ENCODE data around the gene CFAP97. TPM values are rescaled to one million over a fixed set of nuclear protein-coding genes. Genes with fewer than 3 reads are reported as not detected.

CFAP97 gene
- total RNA-seq, 1 donor from 2014 or later, result 33.7 TPM

Other genes with a start within 250 kb of the CFAP97 start
- gene HELT, start 185.5 kb downstream of the CFAP97 start, total RNA-seq, result not detected
- gene SLC25A4, start 60.7 kb downstream of the CFAP97 start, total RNA-seq, result 164 TPM
- gene SNX25, start 5.6 kb upstream of the CFAP97 start, total RNA-seq, result 26.4 TPM
- gene LRP2BP, start 191.9 kb upstream of the CFAP97 start, total RNA-seq, result 7.6 TPM
- gene ANKRD37, start 192.8 kb upstream of the CFAP97 start, total RNA-seq, result 20.1 TPM
- gene UFSP2, start 222.0 kb upstream of the CFAP97 start, total RNA-seq, result 48.9 TPM

All from tongue (tissue), 1 donor.